ENCODE data around the gene STRA8.

STRA8 gene

DNA sequence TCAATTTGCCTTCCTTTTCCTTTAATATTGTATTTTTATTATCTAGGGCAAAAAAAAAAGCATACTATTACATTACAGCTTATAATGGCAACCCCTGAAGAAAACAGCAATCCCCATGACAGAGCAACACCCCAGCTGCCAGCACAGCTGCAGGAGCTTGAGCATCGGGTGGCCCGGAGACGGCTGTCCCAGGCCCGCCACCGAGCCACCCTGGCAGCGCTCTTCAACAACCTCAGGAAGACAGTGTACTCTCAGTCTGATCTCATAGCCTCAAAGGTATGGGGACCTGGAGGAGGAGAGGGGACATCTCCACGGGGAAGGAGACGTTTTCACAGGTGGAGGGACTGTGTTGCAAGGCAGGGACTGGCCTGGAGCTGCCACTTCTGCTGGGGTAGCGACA lies 6.8 kb downstream of the STRA8 start:
- DNase-seq: no peak

DNA sequence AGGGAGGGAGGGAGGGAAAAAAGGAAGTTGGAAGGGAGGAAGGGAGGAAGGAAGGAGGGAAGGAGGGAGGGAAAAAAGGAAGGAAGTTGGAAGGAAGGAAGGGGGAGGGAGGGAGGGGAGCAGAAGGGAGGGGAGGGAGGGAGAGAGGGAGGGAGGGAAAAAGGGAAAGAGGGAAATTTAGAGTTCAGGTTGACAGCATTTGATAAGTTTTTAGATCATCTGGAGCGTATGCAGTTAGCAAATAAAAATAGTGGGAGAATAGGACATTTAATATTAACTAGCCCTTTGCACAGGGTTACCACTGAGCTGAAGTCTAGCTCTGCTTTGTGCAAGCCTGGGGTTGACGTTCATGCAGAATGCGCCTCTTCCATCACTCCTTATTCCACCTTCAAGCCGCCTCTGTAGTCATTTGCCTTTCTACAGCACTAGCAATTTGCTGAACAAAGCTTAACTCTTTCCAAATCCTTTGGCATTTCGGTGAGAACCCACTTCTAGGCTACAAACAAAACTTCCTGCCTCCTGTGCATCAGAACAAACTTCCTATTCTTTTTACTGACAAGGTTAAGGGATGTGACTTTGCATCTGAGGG lies 8.6 kb downstream of the STRA8 start:
- no peak for DNase-seq

DNA sequence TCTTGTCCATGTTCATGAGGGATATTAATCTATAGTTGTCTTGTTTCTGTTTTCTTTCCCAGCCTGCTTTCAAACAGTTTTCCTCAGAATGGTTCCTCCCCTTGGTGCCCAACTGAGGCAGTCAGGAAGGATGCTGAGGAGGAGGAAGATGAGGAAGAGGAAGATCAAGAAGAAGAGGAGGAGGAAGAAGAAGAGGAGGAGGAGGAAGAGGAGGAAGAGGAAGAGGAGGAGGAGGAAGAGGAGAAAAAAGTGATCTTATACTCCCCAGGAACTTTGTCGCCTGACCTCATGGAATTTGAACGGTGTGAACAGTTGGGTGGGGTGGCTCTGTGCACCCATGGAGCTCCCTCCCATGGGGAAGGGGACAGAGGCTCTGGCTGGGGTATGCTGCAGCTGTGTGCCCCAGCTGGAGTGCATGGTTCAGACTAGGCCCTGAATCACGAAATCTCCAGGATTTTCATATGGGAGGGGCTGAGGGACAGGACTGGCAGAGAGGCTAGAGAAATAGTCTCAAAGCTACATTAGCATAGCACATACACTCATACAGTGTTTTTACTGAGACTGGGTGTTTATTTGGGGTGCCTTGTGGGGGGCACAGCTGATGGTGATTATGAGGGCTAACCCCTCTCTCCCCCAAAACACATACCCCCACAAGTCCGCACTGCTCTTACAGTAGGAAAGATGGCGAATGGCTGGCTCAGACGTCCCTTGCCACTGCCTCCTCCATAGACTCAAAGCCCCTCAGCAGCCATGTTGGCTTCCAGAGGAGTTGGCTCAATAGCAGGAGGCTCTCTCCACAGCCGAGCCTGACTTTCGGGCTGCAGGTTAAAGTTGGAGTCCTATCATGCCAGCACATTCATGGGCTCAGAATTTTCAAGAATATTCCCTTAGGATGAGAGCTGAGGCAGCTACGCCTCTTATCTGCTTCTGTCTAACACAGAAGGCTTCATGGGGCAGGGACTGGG lies 11.9 kb downstream of the STRA8 start:
- DNase-seq: no peak

DNA sequence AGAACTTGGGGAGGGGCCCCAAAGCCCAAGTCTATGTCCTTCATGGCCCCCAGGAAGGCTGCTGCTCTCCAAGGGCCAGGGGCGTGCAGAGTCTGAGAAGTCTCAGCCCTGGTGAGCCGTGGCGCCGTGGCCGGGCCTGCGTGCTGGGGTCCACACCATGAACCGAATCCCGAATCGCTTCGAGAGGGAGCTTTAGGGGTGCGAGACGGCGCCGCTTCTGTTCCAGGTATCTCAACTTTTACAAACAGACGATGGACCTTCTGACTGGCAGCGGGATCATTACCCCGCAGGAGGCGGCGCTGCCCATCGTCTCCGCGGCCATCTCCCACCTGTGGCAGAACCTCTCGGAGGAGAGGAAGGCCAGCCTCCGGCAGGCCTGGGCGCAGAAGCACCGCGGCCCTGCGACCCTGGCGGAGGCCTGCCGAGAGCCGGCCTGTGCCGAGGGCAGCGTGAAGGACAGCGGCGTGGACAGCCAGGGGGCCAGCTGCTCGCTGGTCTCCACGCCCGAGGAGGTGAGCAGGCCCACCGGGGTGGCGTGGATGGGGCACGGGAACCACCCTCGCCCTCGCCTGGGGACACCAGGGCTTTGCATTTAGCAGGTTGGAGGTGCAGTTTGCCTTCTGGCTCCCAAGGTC lies 12.7 kb downstream of the STRA8 start:
- DNase-seq: no peak

DNA sequence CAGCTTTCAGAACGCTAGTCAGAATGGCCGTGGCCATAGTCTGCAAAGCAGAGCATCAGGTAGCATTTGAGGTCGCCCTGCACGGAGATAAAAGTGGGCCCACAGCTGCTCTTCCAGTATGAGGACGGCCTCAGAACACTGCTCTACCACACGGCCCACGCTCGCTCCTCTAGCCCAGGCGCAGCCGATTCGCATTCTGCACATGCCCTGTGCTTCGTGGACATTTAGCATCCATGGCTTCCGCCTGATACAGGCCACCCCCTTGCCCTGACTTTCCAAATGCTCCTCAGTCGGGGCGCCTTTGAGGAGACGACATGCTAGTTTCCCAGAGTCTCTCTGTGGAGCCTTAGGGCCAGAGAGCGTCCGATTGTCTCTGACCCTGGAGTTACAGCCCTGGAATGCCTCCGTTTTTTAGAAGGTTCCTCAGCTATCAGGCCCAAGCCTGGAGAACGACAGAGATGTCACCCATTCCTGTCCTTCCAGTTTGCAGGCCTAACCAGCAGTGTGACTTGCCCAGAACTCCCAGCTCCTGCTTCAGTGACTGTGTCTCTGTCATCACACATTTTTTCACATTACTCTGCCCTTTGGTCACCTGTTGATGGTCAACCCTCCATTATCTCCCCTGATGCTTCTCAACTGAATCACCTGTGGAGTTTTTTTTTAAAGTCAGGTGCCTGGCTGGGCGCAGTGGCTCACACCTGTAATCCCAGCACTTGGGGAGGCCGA lies 14.3 kb downstream of the STRA8 start:
- no peak for DNase-seq

DNA sequence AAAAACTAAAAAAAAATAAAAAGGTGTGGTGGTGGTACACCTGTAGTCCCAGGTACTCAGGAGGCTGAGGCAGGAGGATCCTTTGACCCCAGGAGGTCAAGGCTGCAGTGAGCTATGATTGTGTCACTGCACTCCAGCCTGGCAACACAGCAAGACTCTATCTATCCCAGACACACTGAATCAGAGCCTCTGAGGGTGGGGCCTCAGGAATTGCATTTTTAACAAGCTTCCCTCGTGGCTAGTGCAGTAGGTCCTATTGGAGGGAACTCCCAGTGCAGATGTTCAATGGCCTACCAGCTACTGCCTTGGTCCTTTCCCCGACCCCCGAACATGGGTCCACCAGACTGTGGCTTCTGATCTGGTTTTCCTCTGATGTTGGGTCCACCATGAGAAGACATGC lies 14.9 kb downstream of the STRA8 start:
- no peak for DNase-seq

DNA sequence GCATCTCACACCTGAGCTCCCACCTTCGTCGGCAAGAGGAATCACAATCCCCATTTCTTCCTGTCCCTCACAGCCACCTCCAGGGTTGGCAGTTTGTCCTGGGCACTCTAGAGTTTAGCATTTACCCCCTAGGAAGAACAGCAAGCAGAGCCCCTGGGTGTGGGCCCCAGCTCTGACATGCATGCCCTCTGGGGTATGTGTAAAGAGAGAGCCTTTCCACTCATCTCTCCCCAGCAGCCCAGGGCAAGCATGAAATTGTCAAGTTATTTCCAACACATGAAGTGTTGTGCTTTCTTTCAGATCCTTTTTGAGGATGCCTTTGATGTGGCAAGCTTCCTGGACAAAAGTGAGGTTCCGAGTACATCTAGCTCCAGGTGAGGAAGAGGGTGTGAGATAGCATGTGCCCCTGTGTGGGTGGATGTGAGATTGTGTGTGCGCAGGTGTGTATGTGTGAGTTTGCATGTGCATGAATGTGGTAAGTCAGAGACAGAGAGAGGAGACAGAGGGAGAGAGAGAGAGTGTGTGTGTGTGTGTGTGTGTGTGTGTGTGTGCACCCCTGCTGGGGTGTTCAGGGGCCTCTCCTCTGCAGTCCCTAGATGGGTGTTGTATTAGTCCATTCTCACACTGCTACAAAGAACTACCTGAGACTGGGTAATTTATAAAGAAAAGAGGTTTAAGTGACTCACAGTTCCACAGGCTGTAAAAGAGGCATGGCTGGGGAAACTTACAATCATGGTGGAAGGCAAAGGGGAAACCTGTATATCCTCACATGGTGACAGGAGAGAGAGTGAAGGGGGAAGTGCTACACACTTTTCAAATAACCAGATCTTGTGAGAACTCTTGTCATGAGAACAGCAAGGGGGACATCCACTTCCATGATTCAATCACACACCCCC lies 18.1 kb downstream of the STRA8 start:
- no peak for DNase-seq

DNA sequence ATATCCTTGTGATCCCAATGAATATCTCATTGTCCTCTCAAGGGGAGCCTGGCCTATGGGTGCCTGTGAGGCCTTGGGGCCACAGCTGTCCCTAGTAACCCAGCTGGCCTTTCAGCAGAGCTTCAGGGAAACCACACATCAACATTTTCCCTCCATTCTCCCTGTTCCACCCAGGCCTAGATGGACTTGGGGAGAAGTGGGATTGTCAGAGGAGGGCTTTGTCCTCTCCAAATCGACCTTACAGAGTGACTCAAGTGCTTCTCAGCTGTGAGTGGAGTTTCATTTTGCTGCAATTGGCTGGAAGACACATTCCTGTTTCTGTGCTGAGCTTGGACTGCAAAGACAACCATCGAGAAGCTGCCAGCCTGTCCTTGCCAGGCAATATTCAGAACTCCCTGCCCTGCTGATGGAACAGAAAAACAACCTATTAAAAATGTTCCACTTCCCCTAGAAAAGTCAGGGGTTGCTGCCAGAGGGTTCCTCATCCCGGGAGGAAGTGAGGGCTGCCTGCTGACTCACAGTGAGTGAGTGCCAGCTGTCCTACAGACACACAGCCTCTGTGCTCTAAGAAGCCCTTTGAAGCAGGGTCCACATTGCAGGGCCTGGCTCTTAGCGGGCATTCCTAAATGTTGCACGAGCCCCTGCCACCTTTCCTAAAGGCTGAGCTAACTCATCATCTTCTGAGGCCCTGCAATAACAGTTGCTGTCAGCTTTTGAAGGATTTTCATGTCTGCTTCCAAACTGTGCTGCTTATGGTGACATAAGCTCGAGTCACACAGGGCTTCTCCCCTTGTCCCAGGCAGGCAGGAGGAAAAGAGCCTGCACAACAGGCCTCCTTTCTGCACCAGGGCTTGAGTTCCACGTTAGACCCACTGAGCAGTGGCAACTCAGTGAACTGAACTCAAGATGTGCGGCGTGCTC lies 20.5 kb downstream of the STRA8 start:
- no peak for DNase-seq

DNA sequence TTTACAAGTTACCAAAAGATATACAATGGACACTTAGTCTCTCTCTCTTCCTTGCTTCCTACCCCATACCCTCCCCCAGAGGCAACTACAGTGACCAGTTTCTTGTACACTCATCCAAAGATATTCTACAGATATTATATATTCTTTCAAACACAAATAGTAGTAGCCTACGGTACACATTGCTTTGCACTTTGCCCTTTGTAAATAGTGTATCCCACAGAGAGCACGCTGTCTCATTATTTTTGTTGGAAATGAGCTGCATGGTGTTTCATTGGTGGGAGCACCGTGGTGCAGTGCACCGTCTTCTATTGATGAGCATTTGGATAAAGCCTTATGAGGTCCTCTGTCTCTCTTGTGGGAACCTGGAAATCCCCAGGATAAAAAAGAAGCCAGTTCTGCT lies 24.2 kb downstream of the STRA8 start:
- DNase-seq: no peak

DNA sequence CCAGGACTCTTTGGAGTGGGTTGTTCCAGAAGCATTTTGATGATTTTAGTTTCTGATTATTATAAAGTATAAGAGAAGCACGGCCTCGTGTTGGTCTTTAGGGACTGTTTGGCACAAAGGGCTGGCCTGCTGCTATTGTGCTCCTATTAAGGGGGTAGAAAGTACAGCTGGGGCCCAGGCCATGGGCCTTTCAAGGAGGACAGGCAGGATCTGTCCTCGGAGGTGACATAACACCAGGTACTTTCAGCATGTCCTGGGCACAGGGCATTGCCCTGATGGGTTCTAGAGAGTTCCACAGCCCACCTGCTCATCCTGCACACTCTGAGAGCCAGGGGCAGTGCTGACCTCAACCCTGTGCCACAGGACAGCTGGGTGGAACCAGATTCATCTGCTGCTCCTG lies 24.9 kb downstream of the STRA8 start:
- DNase-seq: no peak

DNA sequence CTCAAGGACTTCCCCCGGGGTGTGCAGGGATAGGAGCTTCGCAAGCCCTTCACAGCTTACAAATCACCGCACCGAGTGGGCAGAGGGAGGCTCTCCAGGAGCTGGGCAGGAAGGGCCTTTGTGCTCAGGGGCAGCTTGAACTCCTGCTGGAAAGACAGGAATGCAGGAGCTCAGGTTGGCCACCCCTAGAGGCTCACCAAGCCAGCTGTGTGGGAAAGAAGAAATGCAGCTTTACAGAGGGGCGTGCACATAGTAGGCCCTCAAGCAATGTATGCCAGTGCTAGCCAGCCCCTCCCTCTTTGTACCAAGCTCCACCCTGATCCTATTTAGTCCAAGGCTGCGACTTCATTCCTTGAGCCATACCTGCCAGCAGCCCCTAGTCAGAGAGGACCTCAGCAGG lies 26.1 kb downstream of the STRA8 start:
- no peak for DNase-seq

DNA sequence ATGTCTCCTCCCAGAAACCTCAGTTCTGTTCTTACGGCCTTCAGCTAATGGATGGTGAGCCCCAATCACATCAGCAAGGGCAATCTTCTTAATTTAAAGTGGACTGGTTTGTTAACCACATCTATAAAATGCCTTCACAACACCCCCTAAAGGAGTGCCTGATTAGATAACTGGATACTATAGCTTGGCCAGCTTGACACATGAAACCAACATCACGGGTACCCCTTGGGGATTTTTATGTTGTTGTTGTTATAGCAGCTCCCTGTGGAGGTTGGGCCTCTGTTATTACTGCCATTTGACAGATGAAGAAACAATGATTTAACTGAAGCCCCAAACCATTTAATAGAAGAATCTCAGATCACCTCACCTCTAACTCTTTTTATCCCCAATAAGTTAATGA lies 26.8 kb downstream of the STRA8 start:
- no peak for DNase-seq

DNA sequence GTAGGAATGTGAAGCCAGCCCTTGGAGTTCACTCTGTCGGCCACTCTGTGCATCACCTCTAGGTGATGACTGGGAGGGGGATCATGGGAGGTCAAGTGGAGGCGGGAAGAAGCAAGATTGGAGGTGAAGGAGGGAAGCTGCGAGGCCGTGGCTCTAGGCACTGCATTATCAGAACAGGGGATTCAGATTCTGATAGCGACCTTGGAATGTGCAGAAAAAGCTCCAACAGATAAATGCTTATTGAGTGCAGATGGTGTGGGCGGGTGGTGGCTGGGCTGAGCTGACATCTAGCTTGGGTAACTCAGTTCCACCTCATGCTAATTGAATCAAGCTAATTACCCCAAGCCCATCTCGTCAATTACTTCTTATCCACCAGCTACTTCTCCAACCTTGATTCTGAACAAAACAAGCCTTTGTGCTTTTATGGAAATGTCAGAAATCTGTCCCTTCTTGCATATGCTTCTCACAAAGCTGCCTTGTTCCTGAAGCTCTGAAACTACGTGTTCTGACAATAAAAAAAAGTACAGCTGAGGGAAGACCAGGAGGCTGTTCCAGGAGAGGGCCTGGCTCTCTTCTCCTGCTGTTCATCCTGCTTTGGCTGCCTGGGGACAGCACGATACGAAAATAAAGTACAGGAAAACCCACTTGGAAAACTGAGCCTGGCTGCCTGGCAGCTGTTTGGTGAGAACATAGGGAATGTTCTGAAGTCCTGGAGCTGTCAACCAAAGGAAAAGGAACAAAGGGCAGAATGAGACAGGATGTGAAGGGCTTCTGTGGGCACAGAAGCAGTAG lies 27.5 kb downstream of the STRA8 start:
- DNase-seq: no peak

DNA sequence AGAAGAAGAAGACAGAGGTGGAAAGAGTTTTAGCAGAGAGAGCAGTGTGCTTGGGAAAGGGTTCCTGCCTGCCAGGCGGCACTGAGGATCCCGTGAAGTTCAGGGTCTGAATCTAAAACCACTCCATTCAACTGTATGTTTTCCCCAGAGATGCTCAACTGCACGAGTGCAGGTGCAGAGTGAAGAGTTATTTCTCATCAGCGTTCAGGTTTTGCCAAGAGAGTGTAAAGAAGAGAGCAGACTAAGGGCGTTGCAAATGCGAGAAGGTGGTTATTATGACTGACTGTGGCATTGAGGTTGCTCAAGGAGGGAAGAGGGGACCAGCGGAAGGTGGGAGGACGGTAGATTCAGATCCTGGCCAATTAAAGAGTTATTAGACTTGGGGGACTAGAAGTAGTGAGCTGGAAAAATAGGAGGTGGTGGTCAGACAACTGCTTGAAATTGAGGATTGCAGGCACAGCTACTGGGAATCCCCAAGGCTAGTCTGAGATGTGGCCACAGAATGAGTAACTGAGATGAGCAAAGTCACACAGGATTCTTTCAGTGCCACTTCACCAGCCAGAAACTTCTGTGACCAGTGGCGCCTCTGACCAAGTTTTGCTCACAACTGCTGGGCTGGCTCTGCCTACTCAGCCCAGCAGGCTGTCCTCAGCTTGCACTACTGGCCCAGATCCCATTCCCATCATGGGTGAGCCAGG lies 29.1 kb downstream of the STRA8 start:
- no peak for DNase-seq

DNA sequence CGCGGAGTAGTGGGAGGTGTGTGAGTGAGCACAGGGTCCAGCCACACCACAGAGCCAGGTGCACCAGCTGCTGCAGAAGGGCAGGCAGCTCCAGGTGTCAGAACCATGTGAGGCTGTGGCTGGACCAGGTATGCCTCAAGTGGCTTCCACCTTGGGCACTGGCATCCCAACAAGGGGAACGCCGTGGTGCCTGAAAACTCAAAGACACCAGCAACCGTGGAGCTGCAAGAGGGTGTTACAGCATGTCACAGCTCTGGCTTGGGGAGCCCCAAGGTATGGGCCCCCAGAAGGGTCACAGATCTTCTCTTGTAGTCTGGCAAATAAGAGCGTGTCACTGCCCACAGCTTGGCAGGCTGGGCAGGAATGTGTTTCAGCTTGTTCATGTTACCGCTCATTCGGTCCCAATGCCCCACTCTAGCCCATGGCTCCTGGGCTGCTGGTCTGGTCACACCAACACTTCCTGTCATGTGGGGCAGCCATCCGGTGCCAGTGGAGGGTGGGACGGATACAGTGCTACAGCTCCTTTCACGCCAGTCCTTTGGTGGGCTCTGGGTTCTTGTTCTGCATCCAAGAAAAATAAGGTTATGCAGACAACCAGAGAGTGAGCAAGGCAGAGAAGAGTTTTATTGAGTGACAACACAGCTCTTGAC lies 29.8 kb downstream of the STRA8 start:
- no peak for DNase-seq

DNA sequence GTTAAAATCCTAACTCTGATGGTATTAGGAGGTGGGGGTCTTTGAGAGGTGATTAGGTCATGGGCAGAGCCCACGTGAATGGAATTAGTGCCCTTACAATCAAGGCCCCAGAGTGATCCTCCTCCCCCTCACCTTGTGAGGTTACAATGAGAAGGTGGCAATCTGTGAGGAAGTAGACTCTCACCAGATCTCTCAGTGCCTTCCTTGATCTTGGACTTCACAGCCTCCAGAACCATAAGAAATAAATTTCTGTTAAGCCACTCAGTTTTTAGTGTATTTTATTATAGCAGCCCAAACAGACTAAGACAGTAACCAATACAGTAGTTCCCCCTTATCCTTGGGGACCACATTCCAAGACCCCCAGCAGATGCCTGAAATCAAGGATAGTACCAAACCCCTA lies 32.0 kb downstream of the STRA8 start:
- no peak for DNase-seq

DNA sequence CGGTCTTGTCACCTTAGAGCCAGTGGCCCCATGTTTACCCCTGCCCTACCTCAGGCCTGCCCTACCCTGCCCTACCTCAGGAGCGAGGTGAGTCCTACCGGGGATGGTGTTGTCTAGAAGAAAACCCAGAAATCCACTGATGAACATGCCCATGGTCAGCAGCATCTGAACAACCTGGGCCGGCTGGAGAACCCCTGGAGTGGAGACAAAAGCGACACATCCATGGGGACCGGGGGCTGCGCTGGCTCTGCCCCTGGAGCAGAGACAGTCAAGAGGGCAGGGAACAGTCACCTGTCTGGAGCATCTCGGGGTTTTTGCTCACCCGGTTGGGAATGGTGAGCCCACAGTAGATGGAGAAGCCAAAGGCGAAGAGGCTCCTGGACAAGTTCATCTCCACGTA lies 36.3 kb downstream of the STRA8 start:
- DNase-seq: no peak

DNA sequence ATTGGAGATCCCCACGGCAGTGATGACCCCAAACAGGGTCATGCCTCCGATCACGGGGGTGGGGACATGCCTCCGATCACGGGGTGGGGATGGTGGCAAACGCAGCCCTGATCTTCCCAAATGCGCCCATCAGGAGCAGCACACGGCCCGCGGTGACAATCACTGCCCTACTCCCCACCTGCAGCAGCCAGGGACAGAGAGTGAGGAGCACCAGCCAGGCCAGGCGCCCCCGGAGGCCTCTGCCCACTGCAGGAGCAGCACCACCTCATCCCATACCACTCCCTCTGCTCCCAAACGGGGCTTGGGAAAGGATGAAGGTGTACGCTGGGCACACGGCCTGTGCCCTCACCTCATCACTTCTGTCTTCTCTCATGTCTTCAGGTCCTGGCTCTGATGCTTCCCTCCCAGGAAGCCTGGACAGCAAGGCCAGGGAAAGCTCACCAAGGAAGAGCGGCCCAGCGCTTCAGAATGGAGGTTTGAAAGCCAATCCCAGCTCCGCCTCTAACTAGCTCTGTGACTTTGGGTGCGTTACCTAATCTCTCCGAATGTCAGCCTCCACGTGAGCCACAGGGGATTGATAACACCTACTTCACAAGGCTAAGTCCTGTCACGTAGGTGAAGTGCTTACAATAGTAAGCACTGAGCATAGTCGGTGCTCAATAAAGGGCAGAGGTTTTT lies 37.1 kb downstream of the STRA8 start:
- no peak for DNase-seq

DNA sequence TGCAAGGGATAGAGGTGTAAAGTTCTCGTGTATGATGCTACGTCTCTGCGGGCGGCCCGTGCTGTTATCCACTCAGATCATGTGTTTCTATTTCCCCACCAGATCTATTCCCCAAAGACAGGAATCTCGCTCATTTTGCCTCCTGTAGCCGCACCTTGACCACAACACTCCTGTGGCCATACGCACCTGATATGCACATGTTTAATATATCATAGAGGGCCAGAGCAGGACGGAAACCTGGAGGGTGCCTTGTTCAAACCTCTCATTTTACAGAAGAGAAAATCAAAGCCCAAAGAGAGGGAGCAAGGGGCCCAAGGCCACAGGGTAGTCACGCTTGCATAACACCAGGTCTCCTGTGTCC lies 37.6 kb downstream of the STRA8 start:
- DNase-seq: no peak
